H1 (cell line): ENCODE results near the gene RDH12. TPM values are rescaled to one million over a fixed set of nuclear protein-coding genes. Genes with fewer than 3 reads are reported as not detected.

ENCODE experiments used
- CTCF ChIA-PET: fragments of 300-600 bp; sonication (Branson Sonifier 250); formaldehyde crosslinking; loops from one replicate; lab custom pipeline; 2021; ENCODE audit not compliant: partially characterized antibody; lab: Charles Lee
- POLR2A ChIA-PET: fragments of 300-600 bp; sonication (Branson Sonifier 250); formaldehyde crosslinking; loops from one replicate; lab custom pipeline; 2021; ENCODE audit warnings: inconsistent platforms; ENCODE audit not compliant: partially characterized antibody; lab: Charles Lee
- DNase-seq, 2 experiments: peaks; one replicate each; pipeline versions ENCODE4 v3.0.0 to v3.0.0-alpha.2; 2010 to 2022; ENCODE audit warnings: low spot score in 2 of 2, low read depth in 1 of 2, mixed read lengths in 1 of 2
- FAIRE-seq: peaks from 2 replicates; lab custom pipeline; 2011; peaks lifted over from hg19 to GRCh38; lab: Jason Lieb, UNC
- H2AFZ ChIP-seq: 2 replicates; pipeline ENCODE4 v1.8.1; 2012; ENCODE audit warnings: low read length, inconsistent platforms
- H2AK5ac ChIP-seq: 2 replicates; pipeline ENCODE4 v1.6.1; 2013; ENCODE audit warnings: low read depth, low read length
- H2BK120ac ChIP-seq: replicated peaks from 2 replicates; pipeline ENCODE3; 2013; ENCODE audit warnings: low read depth, low read length, inconsistent platforms
- H2BK12ac ChIP-seq: 2 replicates; pipeline ENCODE4 v1.6.1; 2013; ENCODE audit warnings: low read depth, low read length
- H2BK15ac ChIP-seq: 2 replicates; pipeline ENCODE4 v1.6.1; 2013; ENCODE audit warnings: low read length
- H2BK20ac ChIP-seq: 2 replicates; pipeline ENCODE4 v1.6.1; 2013; ENCODE audit warnings: low read length
- H2BK5ac ChIP-seq: 2 replicates; pipeline ENCODE4 v1.6.1; 2013; ENCODE audit warnings: low read depth, low read length
- H3K14ac ChIP-seq: 2 replicates; pipeline ENCODE4 v1.6.1; 2013; ENCODE audit warnings: inconsistent platforms; ENCODE audit not compliant: insufficient read length
- H3K18ac ChIP-seq: 2 replicates; pipeline ENCODE4 v1.6.1; 2013; ENCODE audit warnings: low read length; ENCODE audit errors: extremely low read depth
- H3K23ac ChIP-seq: 2 replicates; pipeline ENCODE4 v1.6.1; 2013; ENCODE audit warnings: inconsistent platforms; ENCODE audit not compliant: insufficient read length
- H3K23me2 ChIP-seq: 2 replicates; pipeline ENCODE4 v1.6.1; 2013; ENCODE audit warnings: low read depth, low read length
- H3K27ac ChIP-seq: 2 replicates; pipeline ENCODE4 v1.6.1; 2011; ENCODE audit warnings: low read depth, low read length, inconsistent platforms
- H3K27me3 ChIP-seq, 4 experiments: replicated peaks in 1 of 4; 1 replicate in 1 of 4; 2 replicates in 3 of 4; pipeline versions ENCODE4 v1.6.1 to v1.8.1; 2011 to 2013; ENCODE audit warnings: low read length in 3 of 4, mild to moderate bottlenecking in 3 of 4, inconsistent platforms in 2 of 4, mixed read lengths in 2 of 4, moderate library complexity in 1 of 4; ENCODE audit not compliant: control insufficient read depth in 3 of 4, insufficient read depth in 3 of 4; ENCODE audit errors: extremely low read depth in 1 of 4
- H3K36me3 ChIP-seq, 4 experiments: 2 replicates each; pipeline versions ENCODE4 v1.6.1 to v1.8.1; 2011 to 2013; ENCODE audit warnings: mild to moderate bottlenecking in 4 of 4, low read length in 3 of 4, moderate library complexity in 2 of 4, control low read depth in 1 of 4, inconsistent platforms in 1 of 4; ENCODE audit not compliant: insufficient read depth in 4 of 4, control insufficient read depth in 2 of 4
- H3K4ac ChIP-seq: replicated peaks from 2 replicates; pipeline ENCODE3; 2013; ENCODE audit warnings: low read length, low read depth, mixed read lengths, inconsistent platforms; ENCODE audit not compliant: insufficient read length
- H3K4me1 ChIP-seq, 4 experiments: replicated peaks in 1 of 4; 1 replicate in 1 of 4; 2 replicates in 3 of 4; pipeline versions ENCODE4 v1.6.1 to v1.8.1; 2011 to 2013; ENCODE audit warnings: low read length in 3 of 4, inconsistent platforms in 2 of 4, mixed read lengths in 1 of 4; ENCODE audit not compliant: insufficient read depth in 4 of 4, control insufficient read depth in 3 of 4
- H3K4me2 ChIP-seq, 2 experiments: 2 replicates each; pipeline versions ENCODE4 v1.6.1 to v1.8.1; 2011 to 2013; ENCODE audit warnings: low read depth in 2 of 2, low read length in 2 of 2, control low read depth in 1 of 2, inconsistent platforms in 1 of 2, mild to moderate bottlenecking in 1 of 2; ENCODE audit not compliant: insufficient read depth in 1 of 2
- H3K4me3 ChIP-seq, 4 experiments: fragments of 200-600, 300-600 bp in 1 of 4; sonication (generic), shearing (Covaris generic), sonication (Bioruptor Twin) in 1 of 4; 2 replicates each; pipeline versions ENCODE4 v1.5.1 to v1.8.1; 2011 to 2016; ENCODE audit warnings: low read length in 4 of 4, low read depth in 3 of 4, control low read depth in 2 of 4, inconsistent platforms in 2 of 4, mild to moderate bottlenecking in 2 of 4, mixed read lengths in 1 of 4, moderate library complexity in 1 of 4; ENCODE audit not compliant: insufficient read depth in 2 of 4; ENCODE audit errors: extremely low read depth in 1 of 4
- H3K56ac ChIP-seq: replicated peaks from 2 replicates; pipeline ENCODE3; 2013; ENCODE audit warnings: low read depth, mild to moderate bottlenecking, mixed read lengths, low read length, inconsistent platforms; ENCODE audit not compliant: insufficient read length
- H3K79me1 ChIP-seq: 2 replicates; pipeline ENCODE4 v1.6.1; 2013; ENCODE audit warnings: low read depth, low read length, control low read depth
- H3K79me2 ChIP-seq, 2 experiments: 2 replicates each; pipeline versions ENCODE4 v1.6.1 to v1.8.1; 2012 to 2013; ENCODE audit warnings: low read length in 2 of 2, mild to moderate bottlenecking in 2 of 2, inconsistent platforms in 1 of 2; ENCODE audit not compliant: insufficient read depth in 2 of 2, control insufficient read depth in 1 of 2
- H3K9ac ChIP-seq, 4 experiments: replicated peaks in 1 of 4; 1 replicate in 1 of 4; 2 replicates in 3 of 4; pipeline versions ENCODE4 v1.6.1 to v1.8.1; 2011 to 2013; ENCODE audit warnings: low read depth in 3 of 4, low read length in 3 of 4, control low read depth in 2 of 4, mild to moderate bottlenecking in 2 of 4, moderate library complexity in 2 of 4, inconsistent platforms in 1 of 4; ENCODE audit errors: extremely low read depth in 1 of 4
- H3K9me3 ChIP-seq, 2 experiments: 2 replicates each; pipeline versions ENCODE4 v1.6.1 to v1.8.1; 2012 to 2013; ENCODE audit warnings: mild to moderate bottlenecking in 2 of 2, moderate library complexity in 2 of 2, control low read depth in 1 of 2, inconsistent platforms in 1 of 2, low read depth in 1 of 2, low read length in 1 of 2, mixed read lengths in 1 of 2; ENCODE audit not compliant: insufficient read depth in 2 of 2
- H4K20me1 ChIP-seq, 2 experiments: replicated peaks in 1 of 2; 2 replicates each; pipeline versions ENCODE3 to v1.8.1; 2011 to 2013; ENCODE audit warnings: inconsistent platforms in 2 of 2, low read length in 2 of 2, mild to moderate bottlenecking in 1 of 2; ENCODE audit not compliant: insufficient read depth in 2 of 2, control insufficient read depth in 1 of 2
- H4K5ac ChIP-seq: 2 replicates; pipeline ENCODE4 v1.6.1; 2013; ENCODE audit warnings: low read length, low read depth, mixed read lengths, inconsistent platforms; ENCODE audit not compliant: insufficient read length
- H4K8ac ChIP-seq: 2 replicates; pipeline ENCODE4 v1.8.0; 2013; ENCODE audit warnings: mild to moderate bottlenecking, moderate library complexity, low read length, inconsistent platforms; ENCODE audit not compliant: insufficient read depth; ENCODE audit errors: extremely low read depth
- H4K91ac ChIP-seq: replicated peaks from 2 replicates; pipeline ENCODE3; 2013; ENCODE audit warnings: low read length, mixed read lengths, inconsistent platforms; ENCODE audit not compliant: insufficient read length
- CTCF ChIP-seq, 3 experiments: IDR thresholded peaks; 1 replicate in 2 of 3; 2 replicates in 1 of 3; pipeline versions ENCODE4 v1.5.1 to v1.6.1; 2011; ENCODE audit warnings: low read length in 3 of 3, mild to moderate bottlenecking in 3 of 3, inconsistent platforms in 2 of 3, low read depth in 1 of 3, moderate library complexity in 1 of 3; ENCODE audit not compliant: insufficient read depth in 1 of 3; ENCODE audit errors: control extremely low read depth in 1 of 3
- RAD21 ChIP-seq, 2 experiments: IDR thresholded peaks in 1 of 2; conservative IDR thresholded peaks in 1 of 2; 2 replicates each; pipeline ENCODE4 v1.6.1; 2011; ENCODE audit warnings: low read depth in 2 of 2, low read length in 2 of 2, improper control_type of control experiment in 1 of 2, inconsistent platforms in 1 of 2, mild to moderate bottlenecking in 1 of 2, moderate library complexity in 1 of 2
- TCF12 ChIP-seq: IDR thresholded peaks from 2 replicates; pipeline ENCODE4 v1.6.1; 2011; ENCODE audit warnings: low read depth, mild to moderate bottlenecking, low read length
- WGBS, 2 experiments: shearing (Covaris generic) in 1 of 2; methylation state at CpG; one replicate each; pipeline versions ENCODE4 v1.1.6 to v1.1.7; 2013 to 2015; ENCODE audit warnings: low lambda C conversion rate in 2 of 2, mixed read lengths in 2 of 2, inconsistent platforms in 1 of 2, low coverage in 1 of 2, missing lambda C conversion rate in 1 of 2; ENCODE audit not compliant: insufficient replicate concordance in 2 of 2, insufficient coverage in 1 of 2, insufficient read length in 1 of 2; ENCODE audit errors: extremely low coverage in 1 of 2, missing lambda C conversion rate in 1 of 2; 5-methylcytosine and 5-hydroxymethylcytosine counted together
- polyA plus RNA-seq, 7 experiments: library from polyadenylated mRNA; depleted of rRNA in 3 of 7; stranded (reverse) in 5 of 7; unstranded in 2 of 7; fragments of >200 nt in 5 of 7; fragments of 200-250 nt in 2 of 7; gene quantifications; 1 replicate in 5 of 7; 2 replicates in 1 of 7; 4 replicates in 1 of 7; pipeline versions ENCODE4 v1.2.1 to v1.2.3, GENCODE V29; 2011 to 2013; ENCODE audit warnings: missing spikeins in 2 of 7, mixed read lengths in 2 of 7
- total RNA-seq: library from RNA; stranded (reverse); fragmentation: NEBNext Ultra II Directional; extraction: Animal tissue kit (Norgen Biotek cat#: 25700); gene quantifications from 2 replicates; pipeline ENCODE4 v1.2.1, GENCODE V29; 2021

Gene RDH12
- total and polyA plus RNA-seq, 2 of the 8 experiments (the other 6 are each of a cell fraction or from before 2014, with no cell fraction given) = 1.2 to 1.5 TPM

- Histone ChIP-seq H2AFZ (peak overlapping the region; percentile 56; the same call in 1 of the 2 replicates), H3K56ac (no peak overlapping the region), H4K8ac (no peak overlapping the region), H3K9ac (no peak overlapping the region), H3K36me3 (no peaks in the 10 kb centered on the region), H3K18ac (no peak overlapping the region), H3K79me2 (no peaks in the 10 kb centered on the region), H3K4ac (no peak overlapping the region), H3K14ac (no peak overlapping the region), H4K20me1 (no peaks in the 10 kb centered on the region), H2BK20ac (no peak overlapping the region), H2AK5ac (no peak overlapping the region), H3K4me3 (no peak overlapping the region), H4K91ac (no peak overlapping the region), H3K4me1 (no peaks in the 10 kb centered on the region), H2BK120ac (no peak overlapping the region), H3K4me2 (no peak overlapping the region), H3K23me2 (no peaks in the 10 kb centered on the region), H3K23ac (no peak overlapping the region), H3K27ac (no peak overlapping the region), H2BK12ac (no peak overlapping the region), H2BK5ac (no peak overlapping the region), H3K9me3 (peaks cover 8 to 13% of the 10 kb centered on the region in 2 experiments), H3K27me3 (no peaks in the 10 kb centered on the region), H2BK15ac (no peak overlapping the region), H3K79me1 (no peaks in the 10 kb centered on the region), H4K5ac (no peak overlapping the region)
- ChIA-PET POLR2A (interaction anchor here (0.8 to 2.5 kb wide), 4 partner anchors 10 to 163 kb away, joined by 3 to 13 read pairs (median 5); partner anchors contain the start of gene RDH11), CTCF (interaction anchor here (0.6 to 6.7 kb wide), 58 partner anchors 10 to 1214 kb away, joined by 3 to 147 read pairs (median 4); partner anchors contain the start of genes ARG2, ATP6V1D, EIF2S1 and PIGH)
- FAIRE-seq = peak; percentile 85
- DNase-seq = no peak
- WGBS, 2 experiments = 7% methylated on average over 3 of the region's 3 CpGs; no CpG with 5 or more reads in 1 of the 2 experiments
- TF ChIP-seq TCF12 (no peak), RAD21 (IDR thresholded peaks at IDR 0.05 in 1 of 2, conservative IDR thresholded peaks at IDR 0.05 in 1 of 2; ENCODE audit: low read depth in 2 of 2, low read length in 2 of 2) (peak; percentile 88 to 89), CTCF (IDR thresholded peaks at IDR 0.05; ENCODE audit: control extremely low read depth in 1 of 3, insufficient read depth in 1 of 3, low read depth in 1 of 3, low read length in 3 of 3) (peak in 2 of 3 experiments; percentile 66 to 73; a peak in 3 of 4 replicates)
Measured at GRCh38 chr14:67704484-67705089, 2.9 kb downstream of the RDH12 start.
